PFSK-1 (cell line): ENCODE results near the gene SLC2A1.

Source experiments
- POLR2AphosphoS5 ChIP-seq: IDR thresholded peaks from 2 replicates; pipeline ENCODE4 v1.6.1; 2012; ENCODE audit warnings: low read depth, mild to moderate bottlenecking, control low read depth, low read length, moderate library complexity
- TAF1 ChIP-seq: IDR thresholded peaks from 2 replicates; pipeline ENCODE4 v1.6.1; 2012; ENCODE audit warnings: low read length, control low read depth, borderline replicate concordance; ENCODE audit not compliant: insufficient read depth

GRCh38 chr1:42876009-42876408 lies 82.7 kb downstream of the SLC2A1 start:
- TF ChIP-seq TAF1 (no peak), POLR2AphosphoS5 (no peak)
